SK-N-SH treated with all-trans-retinoic acid at 6 μM for 48 hours (cell line): ENCODE results near the gene DMP1.

Source experiments
- ATAC-seq: fragments of 200-7000 bp; cut with Tn5 transposase; 3 replicates; pipeline ENCODE4 v1.9.1; 2020; ENCODE audit warnings: mild to moderate bottlenecking, moderate library complexity
- BACH2 ChIP-seq: fragments of 250-450 bp; sonication (Bioruptor Pico); IDR thresholded peaks from 2 replicates; pipeline ENCODE4 v1.9.0; 2021; ENCODE audit warnings: mild to moderate bottlenecking, borderline replicate concordance
- CSDC2 ChIP-seq: fragments of 250-450 bp; sonication (Bioruptor Pico); IDR thresholded peaks from 2 replicates; pipeline ENCODE4 v1.5.0; 2020; ENCODE audit warnings: mild to moderate bottlenecking, moderate library complexity
- ESRRG ChIP-seq: fragments of 250-450 bp; sonication (Bioruptor Pico); IDR thresholded peaks from 2 replicates; pipeline ENCODE4 v1.6.1; 2021; ENCODE audit warnings: mild to moderate bottlenecking
- GLIS3 ChIP-seq: fragments of 250-450 bp; sonication (Bioruptor Pico); IDR thresholded peaks from 2 replicates; pipeline ENCODE4 v1.5.0; 2020; ENCODE audit warnings: mild to moderate bottlenecking, moderate library complexity
- ISL1 ChIP-seq: fragments of 250-450 bp; sonication (Bioruptor Pico); IDR thresholded peaks from 2 replicates; pipeline ENCODE4 v2.1.2; 2022; ENCODE audit warnings: mild to moderate bottlenecking, moderate library complexity
- OSR1 ChIP-seq: fragments of 250-450 bp; sonication (Bioruptor Pico); IDR thresholded peaks from 2 replicates; pipeline ENCODE4 v1.8.0; 2022; ENCODE audit warnings: moderate library complexity, mild to moderate bottlenecking, inconsistent platforms
- PPARA ChIP-seq: fragments of 250-450 bp; sonication (Bioruptor Pico); IDR thresholded peaks from 2 replicates; pipeline ENCODE4 v1.5.0; 2020; ENCODE audit warnings: mild to moderate bottlenecking, borderline replicate concordance
- SNAI2 ChIP-seq: fragments of 250-450 bp; sonication (Bioruptor Pico); IDR thresholded peaks from 2 replicates; pipeline ENCODE4 v1.5.0; 2020; ENCODE audit warnings: mild to moderate bottlenecking, moderate library complexity
- TCF4 ChIP-seq: fragments of 250-450 bp; sonication (Bioruptor Pico); IDR thresholded peaks from 2 replicates; pipeline ENCODE4 v1.8.0; 2021; ENCODE audit warnings: mild to moderate bottlenecking, moderate library complexity, borderline replicate concordance
- ZC3H10 ChIP-seq: fragments of 250-450 bp; sonication (Bioruptor Pico); IDR thresholded peaks from 2 replicates; pipeline ENCODE4 v1.5.1; 2021; ENCODE audit warnings: mild to moderate bottlenecking, moderate library complexity
- ZFP3 ChIP-seq: fragments of 250-450 bp; sonication (Bioruptor Pico); IDR thresholded peaks from 2 replicates; pipeline ENCODE4 v1.5.0; 2020; ENCODE audit warnings: mild to moderate bottlenecking, moderate library complexity
- ZFP30 ChIP-seq: fragments of 450-650 bp; formaldehyde crosslinking; IDR thresholded peaks from 2 replicates; pipeline ENCODE4 v1.5.0; 2022; ENCODE audit warnings: mild to moderate bottlenecking, moderate library complexity
- ZNF565 ChIP-seq: fragments of 450-650 bp; formaldehyde crosslinking; conservative IDR thresholded peaks from 2 replicates; pipeline ENCODE4 v1.5.0; 2020; ENCODE audit warnings: low read depth, mild to moderate bottlenecking, moderate library complexity
- ZNF8 ChIP-seq: fragments of 450-650 bp; formaldehyde crosslinking; IDR thresholded peaks from 2 replicates; pipeline ENCODE4 v1.5.0; 2020; ENCODE audit warnings: mild to moderate bottlenecking, moderate library complexity
- TF ChIP-seq, protein P1 (sequence below): fragments of 250-450 bp; sonication (Bioruptor Pico); IDR thresholded peaks from 2 replicates; pipeline ENCODE4 v1.5.0; 2020; ENCODE audit warnings: mild to moderate bottlenecking, moderate library complexity
- TF ChIP-seq, protein P2 (sequence below): fragments of 250-450 bp; sonication (Bioruptor Pico); IDR thresholded peaks from 2 replicates; pipeline ENCODE4 v1.5.1; 2021; ENCODE audit warnings: mild to moderate bottlenecking, moderate library complexity
- TF ChIP-seq, protein P3 (sequence below): fragments of 250-450 bp; sonication (Bioruptor Pico); IDR thresholded peaks from 2 replicates; pipeline ENCODE4 v1.5.1; 2020; ENCODE audit warnings: low read depth, mild to moderate bottlenecking, moderate library complexity
- TF ChIP-seq, protein P4 (sequence below): fragments of 250-450 bp; sonication (Bioruptor Pico); IDR thresholded peaks from 2 replicates; pipeline ENCODE4 v1.8.0; 2021; ENCODE audit warnings: low read depth, mild to moderate bottlenecking, moderate library complexity, borderline replicate concordance
- TF ChIP-seq, protein P5 (sequence below): fragments of 250-450 bp; sonication (Bioruptor Pico); IDR thresholded peaks from 2 replicates; pipeline ENCODE4 v1.8.0; 2020; ENCODE audit warnings: mild to moderate bottlenecking, moderate library complexity, borderline replicate concordance

DMP1 gene

DNA sequence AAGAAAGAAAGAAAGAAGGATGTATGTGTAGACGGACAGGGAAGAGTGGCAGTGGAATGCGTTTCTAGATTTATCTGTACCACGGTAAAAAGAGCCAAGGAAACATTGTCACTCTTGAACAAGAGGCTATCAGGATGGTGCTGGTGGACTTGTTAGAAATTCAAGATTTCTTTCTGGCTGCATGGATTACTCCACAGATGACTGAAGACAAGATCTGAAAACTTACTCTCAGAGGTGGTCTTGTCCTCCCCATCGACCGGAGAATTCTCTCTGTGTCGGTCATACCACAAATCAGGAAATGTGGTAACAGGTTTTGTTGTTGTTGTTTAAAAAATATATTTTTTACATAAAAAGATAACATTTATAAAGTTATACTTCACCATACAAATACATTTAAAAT, 30.0 kb upstream of the DMP1 start:
- ATAC-seq, result no peak
- TF ChIP-seq OSR1 (CRISPR knock-in tag), result no peak
- TF ChIP-seq ZFP3, result no peak
- TF ChIP-seq, protein P1, sequence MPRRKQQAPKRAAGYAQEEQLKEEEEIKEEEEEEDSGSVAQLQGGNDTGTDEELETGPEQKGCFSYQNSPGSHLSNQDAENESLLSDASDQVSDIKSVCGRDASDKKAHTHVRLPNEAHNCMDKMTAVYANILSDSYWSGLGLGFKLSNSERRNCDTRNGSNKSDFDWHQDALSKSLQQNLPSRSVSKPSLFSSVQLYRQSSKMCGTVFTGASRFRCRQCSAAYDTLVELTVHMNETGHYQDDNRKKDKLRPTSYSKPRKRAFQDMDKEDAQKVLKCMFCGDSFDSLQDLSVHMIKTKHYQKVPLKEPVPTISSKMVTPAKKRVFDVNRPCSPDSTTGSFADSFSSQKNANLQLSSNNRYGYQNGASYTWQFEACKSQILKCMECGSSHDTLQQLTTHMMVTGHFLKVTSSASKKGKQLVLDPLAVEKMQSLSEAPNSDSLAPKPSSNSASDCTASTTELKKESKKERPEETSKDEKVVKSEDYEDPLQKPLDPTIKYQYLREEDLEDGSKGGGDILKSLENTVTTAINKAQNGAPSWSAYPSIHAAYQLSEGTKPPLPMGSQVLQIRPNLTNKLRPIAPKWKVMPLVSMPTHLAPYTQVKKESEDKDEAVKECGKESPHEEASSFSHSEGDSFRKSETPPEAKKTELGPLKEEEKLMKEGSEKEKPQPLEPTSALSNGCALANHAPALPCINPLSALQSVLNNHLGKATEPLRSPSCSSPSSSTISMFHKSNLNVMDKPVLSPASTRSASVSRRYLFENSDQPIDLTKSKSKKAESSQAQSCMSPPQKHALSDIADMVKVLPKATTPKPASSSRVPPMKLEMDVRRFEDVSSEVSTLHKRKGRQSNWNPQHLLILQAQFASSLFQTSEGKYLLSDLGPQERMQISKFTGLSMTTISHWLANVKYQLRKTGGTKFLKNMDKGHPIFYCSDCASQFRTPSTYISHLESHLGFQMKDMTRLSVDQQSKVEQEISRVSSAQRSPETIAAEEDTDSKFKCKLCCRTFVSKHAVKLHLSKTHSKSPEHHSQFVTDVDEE (CRISPR knock-in tag), result no peak
- TF ChIP-seq GLIS3 (CRISPR knock-in tag), result no peak
- no peak for TF ChIP-seq CSDC2 (CRISPR knock-in tag)
- no peak for TF ChIP-seq ZFP30 (CRISPR knock-in tag)

DNA sequence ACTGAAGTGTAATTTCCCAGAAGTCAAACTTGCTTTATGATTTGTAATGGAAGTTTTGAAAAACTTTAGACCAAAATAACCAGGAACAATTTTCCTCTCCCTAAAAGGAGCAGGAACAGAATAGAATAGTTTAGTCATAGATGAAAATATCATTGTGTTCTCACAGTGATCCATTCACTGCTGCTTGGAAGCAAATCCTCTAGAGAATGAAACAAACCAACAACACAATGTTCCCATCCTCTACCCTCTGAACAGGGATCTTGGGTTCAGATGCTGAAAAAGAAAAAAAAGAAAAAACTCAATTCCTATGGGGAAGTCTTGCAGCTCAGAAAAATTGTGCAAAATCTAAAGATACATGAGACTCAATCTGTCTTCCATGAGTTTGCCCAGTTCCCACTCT, 29.6 kb upstream of the DMP1 start:
- TF ChIP-seq ZFP30 (CRISPR knock-in tag) (no peak), BACH2 (CRISPR knock-in tag) (no peak), ZFP3 (no peak), ZNF8 (no peak), ISL1 (CRISPR knock-in tag) (no peak), ESRRG (CRISPR knock-in tag) (no peak), PPARA (CRISPR knock-in tag) (no peak), CSDC2 (CRISPR knock-in tag) (no peak), TCF4 (no peak)
- TF ChIP-seq, protein P2, sequence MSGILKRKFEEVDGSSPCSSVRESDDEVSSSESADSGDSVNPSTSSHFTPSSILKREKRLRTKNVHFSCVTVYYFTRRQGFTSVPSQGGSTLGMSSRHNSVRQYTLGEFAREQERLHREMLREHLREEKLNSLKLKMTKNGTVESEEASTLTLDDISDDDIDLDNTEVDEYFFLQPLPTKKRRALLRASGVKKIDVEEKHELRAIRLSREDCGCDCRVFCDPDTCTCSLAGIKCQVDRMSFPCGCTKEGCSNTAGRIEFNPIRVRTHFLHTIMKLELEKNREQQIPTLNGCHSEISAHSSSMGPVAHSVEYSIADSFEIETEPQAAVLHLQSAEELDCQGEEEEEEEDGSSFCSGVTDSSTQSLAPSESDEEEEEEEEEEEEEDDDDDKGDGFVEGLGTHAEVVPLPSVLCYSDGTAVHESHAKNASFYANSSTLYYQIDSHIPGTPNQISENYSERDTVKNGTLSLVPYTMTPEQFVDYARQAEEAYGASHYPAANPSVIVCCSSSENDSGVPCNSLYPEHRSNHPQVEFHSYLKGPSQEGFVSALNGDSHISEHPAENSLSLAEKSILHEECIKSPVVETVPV, result no peak
- TF ChIP-seq, protein P3, sequence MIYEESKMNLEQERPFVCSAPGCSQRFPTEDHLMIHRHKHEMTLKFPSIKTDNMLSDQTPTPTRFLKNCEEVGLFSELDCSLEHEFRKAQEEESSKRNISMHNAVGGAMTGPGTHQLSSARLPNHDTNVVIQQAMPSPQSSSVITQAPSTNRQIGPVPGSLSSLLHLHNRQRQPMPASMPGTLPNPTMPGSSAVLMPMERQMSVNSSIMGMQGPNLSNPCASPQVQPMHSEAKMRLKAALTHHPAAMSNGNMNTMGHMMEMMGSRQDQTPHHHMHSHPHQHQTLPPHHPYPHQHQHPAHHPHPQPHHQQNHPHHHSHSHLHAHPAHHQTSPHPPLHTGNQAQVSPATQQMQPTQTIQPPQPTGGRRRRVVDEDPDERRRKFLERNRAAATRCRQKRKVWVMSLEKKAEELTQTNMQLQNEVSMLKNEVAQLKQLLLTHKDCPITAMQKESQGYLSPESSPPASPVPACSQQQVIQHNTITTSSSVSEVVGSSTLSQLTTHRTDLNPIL (CRISPR knock-in tag), result no peak
- ATAC-seq, result no peak

DNA sequence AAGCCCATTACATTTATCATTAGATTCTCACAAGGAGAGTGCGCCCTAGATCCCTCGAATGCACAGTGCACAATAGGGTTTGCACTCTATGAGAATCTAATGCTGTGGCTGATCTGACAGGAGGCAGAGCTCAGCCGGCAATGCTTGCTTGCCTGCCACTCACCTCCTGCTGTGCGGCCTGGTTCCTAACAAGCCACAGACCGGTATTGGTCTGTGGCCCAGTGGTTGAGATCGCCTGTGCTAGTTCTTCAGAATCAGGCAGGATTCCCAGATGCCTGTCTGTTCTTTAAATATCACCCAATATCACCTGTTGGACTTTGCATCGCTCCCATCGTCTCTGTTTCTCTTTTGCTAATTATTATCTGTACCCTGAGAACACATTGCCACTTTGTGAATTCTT, 27.8 kb upstream of the DMP1 start:
- ATAC-seq, result no peak
- TF ChIP-seq, protein P4, sequence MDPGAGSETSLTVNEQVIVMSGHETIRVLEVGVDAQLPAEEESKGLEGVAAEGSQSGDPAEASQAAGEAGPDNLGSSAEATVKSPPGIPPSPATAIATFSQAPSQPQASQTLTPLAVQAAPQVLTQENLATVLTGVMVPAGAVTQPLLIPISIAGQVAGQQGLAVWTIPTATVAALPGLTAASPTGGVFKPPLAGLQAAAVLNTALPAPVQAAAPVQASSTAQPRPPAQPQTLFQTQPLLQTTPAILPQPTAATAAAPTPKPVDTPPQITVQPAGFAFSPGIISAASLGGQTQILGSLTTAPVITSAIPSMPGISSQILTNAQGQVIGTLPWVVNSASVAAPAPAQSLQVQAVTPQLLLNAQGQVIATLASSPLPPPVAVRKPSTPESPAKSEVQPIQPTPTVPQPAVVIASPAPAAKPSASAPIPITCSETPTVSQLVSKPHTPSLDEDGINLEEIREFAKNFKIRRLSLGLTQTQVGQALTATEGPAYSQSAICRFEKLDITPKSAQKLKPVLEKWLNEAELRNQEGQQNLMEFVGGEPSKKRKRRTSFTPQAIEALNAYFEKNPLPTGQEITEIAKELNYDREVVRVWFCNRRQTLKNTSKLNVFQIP (CRISPR knock-in tag), result no peak
- TF ChIP-seq ZC3H10 (CRISPR knock-in tag), result no peak
- no peak for TF ChIP-seq ISL1 (CRISPR knock-in tag)
- no peak for TF ChIP-seq GLIS3 (CRISPR knock-in tag)
- no peak for TF ChIP-seq ZNF565
- no peak for TF ChIP-seq SNAI2 (CRISPR knock-in tag)
- TF ChIP-seq, protein P3 (CRISPR knock-in tag), result no peak
- TF ChIP-seq ESRRG (CRISPR knock-in tag), result no peak
- TF ChIP-seq, protein P5, sequence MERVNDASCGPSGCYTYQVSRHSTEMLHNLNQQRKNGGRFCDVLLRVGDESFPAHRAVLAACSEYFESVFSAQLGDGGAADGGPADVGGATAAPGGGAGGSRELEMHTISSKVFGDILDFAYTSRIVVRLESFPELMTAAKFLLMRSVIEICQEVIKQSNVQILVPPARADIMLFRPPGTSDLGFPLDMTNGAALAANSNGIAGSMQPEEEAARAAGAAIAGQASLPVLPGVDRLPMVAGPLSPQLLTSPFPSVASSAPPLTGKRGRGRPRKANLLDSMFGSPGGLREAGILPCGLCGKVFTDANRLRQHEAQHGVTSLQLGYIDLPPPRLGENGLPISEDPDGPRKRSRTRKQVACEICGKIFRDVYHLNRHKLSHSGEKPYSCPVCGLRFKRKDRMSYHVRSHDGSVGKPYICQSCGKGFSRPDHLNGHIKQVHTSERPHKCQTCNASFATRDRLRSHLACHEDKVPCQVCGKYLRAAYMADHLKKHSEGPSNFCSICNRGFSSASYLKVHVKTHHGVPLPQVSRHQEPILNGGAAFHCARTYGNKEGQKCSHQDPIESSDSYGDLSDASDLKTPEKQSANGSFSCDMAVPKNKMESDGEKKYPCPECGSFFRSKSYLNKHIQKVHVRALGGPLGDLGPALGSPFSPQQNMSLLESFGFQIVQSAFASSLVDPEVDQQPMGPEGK (CRISPR knock-in tag), result no peak
- no peak for TF ChIP-seq ZFP30 (CRISPR knock-in tag)
